Erythroblast (primary cell): ENCODE data around the gene TPO.

Experiments used
- GATA1 ChIP-seq: IDR thresholded peaks from 2 replicates; pipeline ENCODE4 v1.6.1; 2011; ENCODE audit warnings: low read depth, mild to moderate bottlenecking, control low read depth, low read length, moderate library complexity
- POLR2A ChIP-seq: IDR thresholded peaks from 2 replicates; pipeline ENCODE4 v1.6.1; 2011; ENCODE audit warnings: mild to moderate bottlenecking, low read length

DNA sequence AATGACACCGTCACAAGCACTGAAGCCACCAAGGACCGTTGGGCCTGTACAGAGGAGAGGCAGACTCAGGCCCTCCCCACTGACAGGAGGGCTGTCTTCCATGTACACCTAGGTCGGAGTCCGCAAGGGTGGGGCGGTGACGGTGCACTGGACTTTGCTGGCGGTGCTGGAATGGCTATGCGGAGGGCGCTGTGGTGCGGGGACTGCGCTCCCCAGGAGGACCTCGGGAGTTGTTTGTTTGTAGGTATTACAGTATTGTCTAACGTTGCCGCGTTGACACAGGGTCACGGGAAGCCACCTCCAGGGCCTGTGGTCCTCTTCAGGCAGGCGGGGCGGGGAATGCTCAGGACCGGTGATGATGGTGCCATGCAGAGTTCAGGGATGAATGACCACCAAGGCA is 126.2 kb downstream of the TPO start:
- TF ChIP-seq POLR2A (no peak), GATA1 (no peak)
